SK-N-SH treated with all-trans-retinoic acid at 6 μM for 48 hours (cell line): ENCODE data around the gene SEH1L.

Source experiments
- ARNTL ChIP-seq: fragments of 450-650 bp; formaldehyde crosslinking; IDR thresholded peaks from 2 replicates; pipeline ENCODE4 v1.5.0; 2020; ENCODE audit warnings: low read depth, mild to moderate bottlenecking, moderate library complexity, borderline replicate concordance
- ISL1 ChIP-seq: fragments of 250-450 bp; sonication (Bioruptor Pico); IDR thresholded peaks from 2 replicates; pipeline ENCODE4 v2.1.2; 2022; ENCODE audit warnings: mild to moderate bottlenecking, moderate library complexity
- OSR1 ChIP-seq: fragments of 250-450 bp; sonication (Bioruptor Pico); IDR thresholded peaks from 2 replicates; pipeline ENCODE4 v1.8.0; 2022; ENCODE audit warnings: moderate library complexity, mild to moderate bottlenecking, inconsistent platforms
- PATZ1 ChIP-seq: fragments of 250-450 bp; sonication (Bioruptor Pico); IDR thresholded peaks from 2 replicates; pipeline ENCODE4 v1.8.0; 2020; ENCODE audit warnings: mild to moderate bottlenecking, moderate library complexity, borderline replicate concordance
- RARB ChIP-seq: fragments of 250-450 bp; sonication (Bioruptor Pico); IDR thresholded peaks from 2 replicates; pipeline ENCODE4 v1.8.0; 2021; ENCODE audit warnings: mild to moderate bottlenecking, moderate library complexity
- TOX ChIP-seq: fragments of 250-450 bp; sonication (Bioruptor Pico); IDR thresholded peaks from 2 replicates; pipeline ENCODE4 v1.8.0; 2021; ENCODE audit warnings: mild to moderate bottlenecking, moderate library complexity, borderline replicate concordance
- ZNF8 ChIP-seq: fragments of 450-650 bp; formaldehyde crosslinking; IDR thresholded peaks from 2 replicates; pipeline ENCODE4 v1.5.0; 2020; ENCODE audit warnings: mild to moderate bottlenecking, moderate library complexity

DNA sequence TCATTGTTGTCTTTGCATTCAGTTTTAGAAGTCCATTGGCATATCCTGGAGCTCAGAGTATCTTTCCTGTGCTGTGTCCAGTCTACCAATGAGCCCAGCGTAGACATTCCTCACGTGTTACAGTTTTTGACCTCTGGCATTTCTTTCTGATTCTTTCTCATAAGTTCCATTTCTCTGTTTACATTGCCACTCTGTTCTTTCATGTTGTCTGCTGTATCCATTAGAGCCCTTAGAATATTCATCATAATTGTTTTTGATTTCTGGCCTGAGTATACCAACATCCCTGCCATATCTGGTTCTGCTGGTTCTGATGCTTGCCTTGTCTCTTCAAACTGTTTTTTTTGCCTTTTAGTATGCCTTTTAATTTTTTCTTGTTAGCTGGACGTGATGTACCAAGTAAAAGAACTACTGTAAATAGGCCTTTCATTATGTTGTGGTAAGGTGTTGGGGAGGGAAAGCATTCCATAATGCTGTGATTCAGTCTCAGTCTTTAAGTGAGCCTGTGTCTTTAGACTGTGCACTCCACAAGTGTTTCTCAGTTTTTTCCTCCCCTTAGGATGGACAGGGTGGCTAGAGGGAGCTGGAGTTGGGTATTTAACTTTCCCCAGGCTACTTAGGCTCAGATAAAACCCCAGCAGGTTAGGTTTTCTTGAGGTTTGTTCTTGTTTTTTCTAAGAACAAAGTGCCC lies 78.9 kb downstream of the SEH1L start:
- TF ChIP-seq ARNTL (CRISPR knock-in tag) (no peak), ZNF8 (CRISPR knock-in tag) (no peak), PATZ1 (CRISPR knock-in tag) (no peak), OSR1 (CRISPR knock-in tag) (no peak), ISL1 (CRISPR knock-in tag) (no peak), TOX (CRISPR knock-in tag) (no peak), RARB (CRISPR knock-in tag) (no peak)
